Panc1 (cell line): ENCODE measurements around the gene HSPA5. TPM values are rescaled to one million over a fixed set of nuclear protein-coding genes. Genes with fewer than 3 reads are reported as not detected.

ENCODE experiments used
- ATAC-seq: fragments of 200-7000 bp; cut with Tn5 transposase; 2 replicates; pipeline ENCODE4 v1.9.1; 2020; ENCODE audit warnings: mild to moderate bottlenecking, moderate library complexity
- BruUV-seq: library from RNA; stranded (reverse); fragments of 400-500 nt; replicated peaks from 2 replicates; lab custom pipeline; 2021; lab: Mats Ljungman, UMichigan
- CTCF ChIA-PET: fragments of 300-600 bp; sonication (Branson Sonifier 250); formaldehyde crosslinking; loops from one replicate; lab custom pipeline; 2022; ENCODE audit warnings: antibody characterized with exemption; lab: Charles Lee
- POLR2A ChIA-PET: fragments of 300-600 bp; sonication (Branson Sonifier 250); formaldehyde crosslinking; loops from one replicate; lab custom pipeline; 2022; ENCODE audit warnings: antibody characterized with exemption; lab: Charles Lee
- DNase-seq: peaks from one replicate; pipeline ENCODE4 v3.0.0-alpha.2; 2010; ENCODE audit warnings: low read depth, low spot score
- H3K27ac ChIP-seq: 2 replicates; pipeline ENCODE4 v1.5.1; 2011; ENCODE audit warnings: mild to moderate bottlenecking, low read length, inconsistent platforms
- H3K27me3 ChIP-seq: fragments of 200-500 bp; sonication (Bioruptor generic); 2 replicates; pipeline ENCODE4 v1.6.0; 2014; ENCODE audit warnings: low read length, inconsistent platforms; ENCODE audit not compliant: control insufficient read depth, insufficient read depth
- H3K36me3 ChIP-seq: fragments of 200-500 bp; sonication (Bioruptor generic); 2 replicates; pipeline ENCODE4 v1.5.1; 2014; ENCODE audit warnings: inconsistent platforms, mild to moderate bottlenecking, low read length, moderate library complexity; ENCODE audit not compliant: control insufficient read depth, insufficient read depth
- H3K4me1 ChIP-seq: 2 replicates; pipeline ENCODE4 v1.5.1; 2011; ENCODE audit warnings: inconsistent platforms, mild to moderate bottlenecking, low read length, moderate library complexity; ENCODE audit not compliant: control insufficient read depth, insufficient read depth
- H3K4me3 ChIP-seq, 2 experiments: 2 replicates each; pipeline ENCODE4 v1.5.1; 2011 to 2012; ENCODE audit warnings: low read depth in 2 of 2, low read length in 2 of 2, mild to moderate bottlenecking in 2 of 2, inconsistent platforms in 1 of 2, moderate library complexity in 1 of 2
- H3K9me3 ChIP-seq: fragments of 200-500 bp; sonication (Bioruptor generic); 2 replicates; pipeline ENCODE4 v1.5.1; 2014; ENCODE audit warnings: low read depth, mild to moderate bottlenecking, inconsistent platforms, low read length, moderate library complexity; ENCODE audit not compliant: control insufficient read depth, insufficient read depth
- POLR2AphosphoS5 ChIP-seq: IDR thresholded peaks from 2 replicates; pipeline ENCODE4 v1.6.1; 2012; ENCODE audit warnings: mild to moderate bottlenecking, low read depth, low read length, moderate library complexity
- SIN3A ChIP-seq: IDR thresholded peaks from 2 replicates; pipeline ENCODE4 v1.6.1; 2012; ENCODE audit warnings: low read depth, mild to moderate bottlenecking, low read length, moderate library complexity, borderline replicate concordance; ENCODE audit not compliant: insufficient read depth
- TCF7L2 ChIP-seq: IDR thresholded peaks from 2 replicates; pipeline ENCODE4 v1.6.1; 2011; ENCODE audit warnings: mild to moderate bottlenecking, low read depth, low read length, inconsistent platforms
- in situ Hi-C: cut with HindIII; loops from 2 replicates; pipeline ENCODE4 v1.10.0; 2016; ENCODE audit warnings: low sequenced_read_pairs, low pct_unique_long_range_greater_than_20kb
- intact Hi-C: fragments of 100-400 bp; cut with micrococcal nuclease; formaldehyde crosslinking; loops from one replicate; pipeline ENCODE4 v1.10.0; 2022; ENCODE audit not compliant: unreplicated experiment
- total RNA-seq: library from RNA; stranded (reverse); gene quantifications from one replicate; pipeline ENCODE4 v1.2.1, GENCODE V29; 2021; ENCODE audit not compliant: unreplicated experiment
- TF ChIP-seq, protein P1 (sequence below): fragments of 450-650 bp; IDR thresholded peaks from 2 replicates; pipeline ENCODE4 v1.5.1; 2017; ENCODE audit warnings: mild to moderate bottlenecking
- TF ChIP-seq, protein P2 (sequence below), 2 experiments: IDR thresholded peaks; 2 replicates each; pipeline ENCODE4 v1.6.1; 2011 to 2012; ENCODE audit warnings: low read depth in 2 of 2, control low read depth in 1 of 2, low read length in 1 of 2, mild to moderate bottlenecking in 1 of 2, moderate library complexity in 1 of 2; ENCODE audit not compliant: insufficient read depth in 1 of 2

Gene HSPA5
- total RNA-seq, 1 experiment from 2014 or later, result 281 TPM

DNA sequence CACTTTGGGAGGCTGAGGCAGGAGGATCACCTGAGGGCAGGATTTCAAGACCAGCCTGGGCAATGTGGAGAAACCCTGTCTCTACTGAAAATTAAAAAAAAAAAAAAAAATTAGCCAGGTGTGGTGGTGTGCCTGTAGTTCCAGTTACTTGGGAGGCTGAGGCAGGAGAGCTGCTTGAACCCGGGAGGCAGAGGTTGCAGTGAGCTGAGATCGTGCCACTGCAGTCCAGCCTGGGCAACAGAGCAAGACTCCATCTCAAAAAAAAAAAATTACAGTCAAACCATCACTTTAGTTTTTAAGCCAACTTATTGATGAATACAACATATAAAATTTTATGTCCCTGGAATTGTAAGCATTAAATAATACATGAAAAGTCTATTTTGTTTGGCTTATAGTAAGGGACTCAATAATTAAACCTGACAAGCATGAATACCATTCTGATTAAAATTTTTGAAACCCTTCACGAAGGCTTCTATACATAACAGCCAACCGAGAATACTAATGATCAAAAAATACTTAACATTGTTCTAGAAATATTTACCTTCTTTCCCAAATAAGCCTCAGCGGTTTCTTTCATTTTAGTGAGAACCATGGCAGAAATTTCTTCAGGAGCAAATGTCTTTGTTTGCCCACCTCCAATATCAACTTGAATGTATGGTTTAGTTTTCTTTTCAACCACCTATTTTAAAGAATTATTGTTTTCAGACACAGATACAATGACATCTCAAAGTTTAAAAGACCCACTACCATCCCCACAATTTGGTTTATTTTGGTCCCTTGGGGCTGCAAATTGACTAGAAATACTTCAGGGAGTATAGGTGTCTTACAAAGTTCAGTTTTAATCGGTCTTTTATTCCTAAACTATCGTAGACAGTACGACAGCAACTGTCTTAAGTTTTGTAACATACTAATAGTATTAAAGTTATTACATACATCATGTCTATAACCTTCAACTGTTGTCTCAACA, 1.2 kb downstream of the HSPA5 start:
- no TSS peak for BruUV-seq
- peak overlapping the region; percentile 89 to 95 for H3K4me3 ChIP-seq
- CTCF ChIA-PET, result no interaction called here
- no peaks in the 10 kb centered on the region for H3K9me3 ChIP-seq
- intact Hi-C loops (no loop called here), in situ Hi-C loops (no loop called here)
- peaks cover 37% of the 10 kb centered on the region for H3K36me3 ChIP-seq
- POLR2A ChIA-PET, result no interaction called here
- DNase-seq, result no peak
- no peaks in the 10 kb centered on the region for H3K27me3 ChIP-seq
- H3K4me1 ChIP-seq, result peaks cover 45% of the 10 kb centered on the region
- ATAC-seq, result no peak
- H3K27ac ChIP-seq, result peak overlapping the region; percentile 89
- TF ChIP-seq, protein P1, sequence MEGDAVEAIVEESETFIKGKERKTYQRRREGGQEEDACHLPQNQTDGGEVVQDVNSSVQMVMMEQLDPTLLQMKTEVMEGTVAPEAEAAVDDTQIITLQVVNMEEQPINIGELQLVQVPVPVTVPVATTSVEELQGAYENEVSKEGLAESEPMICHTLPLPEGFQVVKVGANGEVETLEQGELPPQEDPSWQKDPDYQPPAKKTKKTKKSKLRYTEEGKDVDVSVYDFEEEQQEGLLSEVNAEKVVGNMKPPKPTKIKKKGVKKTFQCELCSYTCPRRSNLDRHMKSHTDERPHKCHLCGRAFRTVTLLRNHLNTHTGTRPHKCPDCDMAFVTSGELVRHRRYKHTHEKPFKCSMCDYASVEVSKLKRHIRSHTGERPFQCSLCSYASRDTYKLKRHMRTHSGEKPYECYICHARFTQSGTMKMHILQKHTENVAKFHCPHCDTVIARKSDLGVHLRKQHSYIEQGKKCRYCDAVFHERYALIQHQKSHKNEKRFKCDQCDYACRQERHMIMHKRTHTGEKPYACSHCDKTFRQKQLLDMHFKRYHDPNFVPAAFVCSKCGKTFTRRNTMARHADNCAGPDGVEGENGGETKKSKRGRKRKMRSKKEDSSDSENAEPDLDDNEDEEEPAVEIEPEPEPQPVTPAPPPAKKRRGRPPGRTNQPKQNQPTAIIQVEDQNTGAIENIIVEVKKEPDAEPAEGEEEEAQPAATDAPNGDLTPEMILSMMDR, result no peak
- TF ChIP-seq, protein P2, sequence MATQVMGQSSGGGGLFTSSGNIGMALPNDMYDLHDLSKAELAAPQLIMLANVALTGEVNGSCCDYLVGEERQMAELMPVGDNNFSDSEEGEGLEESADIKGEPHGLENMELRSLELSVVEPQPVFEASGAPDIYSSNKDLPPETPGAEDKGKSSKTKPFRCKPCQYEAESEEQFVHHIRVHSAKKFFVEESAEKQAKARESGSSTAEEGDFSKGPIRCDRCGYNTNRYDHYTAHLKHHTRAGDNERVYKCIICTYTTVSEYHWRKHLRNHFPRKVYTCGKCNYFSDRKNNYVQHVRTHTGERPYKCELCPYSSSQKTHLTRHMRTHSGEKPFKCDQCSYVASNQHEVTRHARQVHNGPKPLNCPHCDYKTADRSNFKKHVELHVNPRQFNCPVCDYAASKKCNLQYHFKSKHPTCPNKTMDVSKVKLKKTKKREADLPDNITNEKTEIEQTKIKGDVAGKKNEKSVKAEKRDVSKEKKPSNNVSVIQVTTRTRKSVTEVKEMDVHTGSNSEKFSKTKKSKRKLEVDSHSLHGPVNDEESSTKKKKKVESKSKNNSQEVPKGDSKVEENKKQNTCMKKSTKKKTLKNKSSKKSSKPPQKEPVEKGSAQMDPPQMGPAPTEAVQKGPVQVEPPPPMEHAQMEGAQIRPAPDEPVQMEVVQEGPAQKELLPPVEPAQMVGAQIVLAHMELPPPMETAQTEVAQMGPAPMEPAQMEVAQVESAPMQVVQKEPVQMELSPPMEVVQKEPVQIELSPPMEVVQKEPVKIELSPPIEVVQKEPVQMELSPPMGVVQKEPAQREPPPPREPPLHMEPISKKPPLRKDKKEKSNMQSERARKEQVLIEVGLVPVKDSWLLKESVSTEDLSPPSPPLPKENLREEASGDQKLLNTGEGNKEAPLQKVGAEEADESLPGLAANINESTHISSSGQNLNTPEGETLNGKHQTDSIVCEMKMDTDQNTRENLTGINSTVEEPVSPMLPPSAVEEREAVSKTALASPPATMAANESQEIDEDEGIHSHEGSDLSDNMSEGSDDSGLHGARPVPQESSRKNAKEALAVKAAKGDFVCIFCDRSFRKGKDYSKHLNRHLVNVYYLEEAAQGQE (IDR thresholded peaks at IDR 0.05; ENCODE audit: insufficient read depth in 1 of 2, low read depth in 2 of 2, low read length in 1 of 2), result no peak
- TF ChIP-seq SIN3A (no peak), TCF7L2 (no peak), POLR2AphosphoS5 (no peak)

DNA sequence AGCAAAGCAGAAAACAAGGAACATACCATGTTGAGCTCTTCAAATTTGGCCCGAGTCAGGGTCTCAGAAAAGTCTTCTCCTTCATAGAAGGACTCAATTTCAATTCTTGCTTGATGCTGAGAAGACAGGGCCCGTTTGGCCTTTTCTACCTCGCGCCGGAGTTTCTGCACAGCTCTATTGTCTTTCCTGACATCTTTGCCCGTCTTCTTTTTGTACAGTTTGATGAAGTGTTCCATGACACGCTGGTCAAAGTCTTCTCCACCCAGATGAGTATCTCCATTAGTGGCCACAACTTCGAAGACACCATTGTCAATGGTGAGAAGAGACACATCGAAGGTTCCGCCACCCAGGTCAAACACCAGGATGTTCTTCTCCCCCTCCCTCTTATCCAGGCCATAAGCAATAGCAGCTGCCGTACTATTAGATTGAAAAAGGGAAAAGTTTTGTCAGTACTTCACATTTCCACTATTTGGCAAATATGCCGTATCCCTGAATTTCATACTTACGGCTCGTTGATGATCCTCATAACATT, 2.2 kb downstream of the HSPA5 start:
- DNase-seq, result no peak
- H3K27me3 ChIP-seq, result no peaks in the 10 kb centered on the region
- peak overlapping the region; percentile 89 for H3K27ac ChIP-seq
- intact Hi-C loops (no loop called here), in situ Hi-C loops (no loop called here)
- ChIA-PET POLR2A (no interaction called here), CTCF (no interaction called here)
- ATAC-seq, result no peak
- TF ChIP-seq SIN3A (no peak), TCF7L2 (no peak), POLR2AphosphoS5 (no peak)
- TF ChIP-seq, protein P1, result no peak
- TF ChIP-seq, protein P2 (IDR thresholded peaks at IDR 0.05; ENCODE audit: insufficient read depth in 1 of 2, low read depth in 2 of 2, low read length in 1 of 2), result no peak
- H3K4me3 ChIP-seq, result peak overlapping the region; percentile 89 to 95
- no peaks in the 10 kb centered on the region for H3K9me3 ChIP-seq
- peaks cover 37% of the 10 kb centered on the region for H3K36me3 ChIP-seq
- peaks cover 45% of the 10 kb centered on the region for H3K4me1 ChIP-seq
- BruUV-seq, result no TSS peak
